Left lobe of liver (tissue), 2 donors: ENCODE measurements around the gene P4HTM. TPM values are rescaled to one million over a fixed set of nuclear protein-coding genes. Genes with fewer than 3 reads are reported as not detected.

Source experiments
- ATAC-seq: fragments of 200-7000 bp; cut with Tn5 transposase; one replicate; pipeline ENCODE4 v1.9.1; 2020; ENCODE audit warnings: mild to moderate bottlenecking, moderate library complexity
- DNase-seq: peaks from one replicate; pipeline ENCODE4 v3.0.0-alpha.2; 2020; ENCODE audit warnings: low spot score
- total RNA-seq: library from RNA; stranded (reverse); gene quantifications from one replicate; pipeline ENCODE4 v1.2.1, GENCODE V29; 2021
- donor health status: DM: no; HTN: no; CAD: no; lungs with moderate emphysema.
- donor health status: DM: no; HTN: yes; CAD: no.

P4HTM gene, protein sequence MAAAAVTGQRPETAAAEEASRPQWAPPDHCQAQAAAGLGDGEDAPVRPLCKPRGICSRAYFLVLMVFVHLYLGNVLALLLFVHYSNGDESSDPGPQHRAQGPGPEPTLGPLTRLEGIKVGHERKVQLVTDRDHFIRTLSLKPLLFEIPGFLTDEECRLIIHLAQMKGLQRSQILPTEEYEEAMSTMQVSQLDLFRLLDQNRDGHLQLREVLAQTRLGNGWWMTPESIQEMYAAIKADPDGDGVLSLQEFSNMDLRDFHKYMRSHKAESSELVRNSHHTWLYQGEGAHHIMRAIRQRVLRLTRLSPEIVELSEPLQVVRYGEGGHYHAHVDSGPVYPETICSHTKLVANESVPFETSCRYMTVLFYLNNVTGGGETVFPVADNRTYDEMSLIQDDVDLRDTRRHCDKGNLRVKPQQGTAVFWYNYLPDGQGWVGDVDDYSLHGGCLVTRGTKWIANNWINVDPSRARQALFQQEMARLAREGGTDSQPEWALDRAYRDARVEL
- total RNA-seq, result 13.7 TPM

- ATAC-seq, result peak; percentile 89
- DNase-seq, result peak; percentile 70
Observed at GRCh38 chr3:48989796-48990635, at the start of gene P4HTM. Gene P4HTM, plus strand, starts transcription at chr3:48990241. Its CDS starts 16 bp downstream, at chr3:48990257.

DNA sequence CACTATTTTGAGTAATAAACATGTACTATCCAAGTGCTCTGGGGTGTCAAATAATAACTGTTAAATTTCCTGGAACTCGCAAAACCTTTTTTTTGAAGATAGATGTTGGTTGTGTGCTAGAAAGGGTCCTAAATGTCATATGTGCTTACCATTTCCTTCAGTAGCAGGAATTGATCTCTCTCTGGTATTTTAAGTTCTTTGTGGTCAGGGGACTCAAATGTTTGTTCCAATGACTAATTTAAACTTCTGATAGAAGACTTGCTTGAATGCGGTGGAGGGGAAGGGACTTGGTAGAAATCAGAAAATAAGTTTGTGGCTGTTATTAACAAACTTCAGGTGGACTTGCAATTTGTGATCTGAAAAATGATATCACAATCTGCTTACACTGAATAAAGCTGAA is 44.6 kb upstream of the P4HTM start:
- no peak for DNase-seq
- no peak for ATAC-seq

- no peak for DNase-seq
- no peak for ATAC-seq
Observed at GRCh38 chr3:48945891-48946549, 44.0 kb upstream of the P4HTM start.

DNA sequence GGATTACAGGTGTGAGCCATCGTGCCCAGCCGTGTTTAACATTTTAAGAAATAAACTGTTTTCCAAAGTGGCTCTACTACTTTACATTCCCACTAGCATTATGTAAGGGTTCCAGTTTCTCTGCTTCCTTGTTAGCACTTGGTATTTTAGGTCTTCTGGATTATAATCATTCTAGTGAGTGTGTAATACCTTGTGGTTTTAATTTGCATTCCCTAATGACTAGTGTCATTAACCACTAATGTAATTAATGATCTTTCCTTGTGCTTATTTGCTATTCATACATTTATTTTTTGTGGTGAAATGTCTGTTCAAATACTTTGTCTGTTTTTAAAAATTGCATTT is 40.7 kb upstream of the P4HTM start:
- ATAC-seq, result no peak

DNA sequence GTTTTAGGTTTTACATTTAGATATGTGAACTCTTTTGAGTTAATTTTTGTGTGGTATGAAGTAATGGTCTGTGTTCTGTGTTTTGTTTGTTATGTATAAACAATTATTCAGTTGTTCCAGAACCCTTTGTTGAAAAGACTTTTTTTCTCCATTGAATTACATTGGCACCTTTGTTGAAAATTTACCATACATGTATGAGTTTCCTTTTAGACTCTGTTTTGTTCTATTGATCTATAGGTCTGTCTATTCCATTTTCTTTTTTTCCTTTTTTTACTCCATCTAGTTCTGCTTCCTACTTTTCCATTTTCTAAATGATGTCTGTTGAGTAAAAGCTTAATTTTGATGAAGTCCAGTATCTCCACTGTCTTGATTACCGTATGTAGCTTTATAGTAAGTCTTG is 40.0 kb upstream of the P4HTM start:
- ATAC-seq (no peak), DNase-seq (no peak)

More for the DNA sequence above, 40.7 kb upstream of the P4HTM start:
- no peak for DNase-seq

- no peak for ATAC-seq
Observed at GRCh38 chr3:48951764-48952163, 38.3 kb upstream of the P4HTM start.

GRCh38 chr3:48952510-48953118 is 37.4 kb upstream of the P4HTM start:
- ATAC-seq (peak; percentile 83), DNase-seq (no peak)

More at GRCh38 chr3:48951764-48952163, 38.3 kb upstream of the P4HTM start:
- DNase-seq, result no peak

GRCh38 chr3:48957006-48957705 is 32.9 kb upstream of the P4HTM start:
- ATAC-seq, result peak; percentile 81

DNA sequence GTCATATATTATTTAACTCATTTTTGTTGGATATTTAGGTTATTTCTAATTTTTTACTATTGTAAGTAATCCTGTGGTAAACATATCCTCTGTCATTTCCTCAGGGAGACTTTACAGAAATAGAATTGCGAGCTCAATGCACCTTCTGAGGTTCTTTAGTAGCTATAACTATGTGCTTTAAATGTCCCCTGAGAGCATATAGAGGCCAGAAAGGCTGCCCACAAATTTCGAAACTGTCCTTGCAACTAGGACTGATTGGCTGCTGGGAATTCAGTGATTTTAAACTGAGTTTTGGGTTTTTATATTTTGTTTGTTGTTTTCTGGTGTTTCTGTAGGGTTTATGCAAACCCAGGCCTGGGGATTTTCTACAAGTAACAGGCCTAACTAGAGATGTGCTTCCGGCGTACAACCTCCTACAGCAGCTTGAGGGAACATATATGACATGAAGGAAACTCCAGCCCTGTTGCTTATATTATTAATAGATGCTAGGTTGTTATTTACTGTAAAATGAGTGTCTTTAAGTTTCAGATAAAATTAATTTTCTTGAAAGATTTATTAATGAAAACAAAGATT is 29.1 kb upstream of the P4HTM start:
- DNase-seq (no peak), ATAC-seq (no peak)

More at GRCh38 chr3:48957006-48957705, 32.9 kb upstream of the P4HTM start:
- DNase-seq, result no peak

DNA sequence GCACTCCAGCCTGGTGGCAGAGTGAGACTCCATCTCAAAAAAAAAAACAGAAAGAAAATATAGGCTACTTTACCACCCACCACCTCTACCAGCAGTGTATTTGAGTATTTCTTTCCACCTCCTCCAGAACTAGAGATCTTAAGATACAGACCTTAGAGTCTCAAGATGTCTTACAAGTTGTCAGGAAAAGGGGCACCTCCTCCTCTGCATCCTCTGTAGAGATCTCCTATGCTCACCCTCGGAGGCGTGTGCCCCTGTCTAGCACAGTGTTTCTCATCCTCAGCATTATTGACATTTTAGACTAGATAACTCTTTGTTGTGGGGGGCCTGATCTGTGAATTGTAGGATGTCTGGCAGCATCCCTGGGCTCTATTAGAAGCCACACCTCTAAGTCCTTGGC is 27.7 kb upstream of the P4HTM start:
- DNase-seq, result no peak
- no peak for ATAC-seq

DNA sequence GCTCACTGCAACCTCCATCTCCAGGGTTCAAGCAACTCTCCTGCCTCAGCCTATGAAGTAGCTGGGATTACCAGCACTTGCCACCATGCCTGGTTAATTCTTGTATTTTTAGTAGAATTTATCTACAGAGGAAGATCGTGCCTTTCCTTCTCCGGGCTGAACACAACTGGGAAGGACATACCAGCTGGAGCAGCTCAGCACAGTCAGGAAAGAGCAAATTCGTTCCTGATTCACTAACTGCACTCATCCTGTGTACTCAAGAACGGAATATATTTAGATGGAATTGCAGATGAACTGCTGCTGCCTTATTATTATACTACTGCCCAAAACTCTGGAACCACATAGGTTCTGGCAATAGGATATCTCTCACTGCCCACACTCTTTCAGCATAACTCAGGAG is 27.1 kb upstream of the P4HTM start:
- DNase-seq (no peak), ATAC-seq (no peak)

GRCh38 chr3:48963591-48963990 is 26.4 kb upstream of the P4HTM start:
- ATAC-seq (no peak), DNase-seq (no peak)

GRCh38 chr3:48966367-48966766 is 23.7 kb upstream of the P4HTM start:
- no peak for ATAC-seq
- no peak for DNase-seq

DNA sequence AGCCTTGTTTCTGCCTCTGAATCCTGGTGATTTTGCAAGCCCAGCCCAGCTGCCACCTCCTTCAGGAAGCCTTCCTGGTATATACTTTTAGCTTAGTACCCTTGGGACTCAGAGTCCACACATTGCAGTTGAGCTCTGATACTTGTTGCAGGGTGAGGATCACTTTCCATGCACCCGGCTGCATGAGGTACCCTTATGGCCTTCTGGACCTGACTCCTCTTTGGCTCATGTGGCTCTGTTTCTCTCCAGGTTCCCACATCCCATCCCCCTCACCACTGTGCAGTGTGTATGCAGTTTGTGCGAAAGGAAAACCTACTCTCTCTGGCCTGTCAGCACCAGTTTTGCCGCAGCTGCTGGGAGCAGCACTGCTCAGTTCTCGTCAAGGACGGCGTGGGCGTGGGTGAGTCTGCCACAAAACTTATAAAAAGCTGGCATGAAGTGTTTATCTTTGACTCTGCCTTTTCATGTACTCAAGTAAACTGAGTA is 23.1 kb upstream of the P4HTM start:
- ATAC-seq, result no peak
- DNase-seq, result no peak

DNA sequence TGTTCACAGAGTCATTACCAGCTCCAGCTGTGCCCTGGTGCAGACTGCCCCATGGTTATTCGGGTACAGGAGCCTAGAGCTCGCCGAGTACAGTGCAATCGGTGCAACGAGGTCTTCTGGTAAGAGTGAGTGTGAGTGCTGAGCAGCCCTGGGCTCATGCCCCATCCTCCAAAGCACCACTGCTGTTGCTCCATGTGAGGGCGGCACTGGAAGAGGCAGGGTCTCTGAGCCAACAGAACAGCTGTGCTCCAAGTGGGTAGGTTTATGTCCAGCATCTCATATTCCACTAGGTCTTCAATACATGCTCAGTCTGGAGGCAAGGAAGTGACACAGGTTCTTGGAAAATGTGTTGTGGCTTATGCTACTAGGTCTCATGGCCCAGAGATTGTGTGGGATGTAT is 19.5 kb upstream of the P4HTM start:
- no peak for ATAC-seq

DNA sequence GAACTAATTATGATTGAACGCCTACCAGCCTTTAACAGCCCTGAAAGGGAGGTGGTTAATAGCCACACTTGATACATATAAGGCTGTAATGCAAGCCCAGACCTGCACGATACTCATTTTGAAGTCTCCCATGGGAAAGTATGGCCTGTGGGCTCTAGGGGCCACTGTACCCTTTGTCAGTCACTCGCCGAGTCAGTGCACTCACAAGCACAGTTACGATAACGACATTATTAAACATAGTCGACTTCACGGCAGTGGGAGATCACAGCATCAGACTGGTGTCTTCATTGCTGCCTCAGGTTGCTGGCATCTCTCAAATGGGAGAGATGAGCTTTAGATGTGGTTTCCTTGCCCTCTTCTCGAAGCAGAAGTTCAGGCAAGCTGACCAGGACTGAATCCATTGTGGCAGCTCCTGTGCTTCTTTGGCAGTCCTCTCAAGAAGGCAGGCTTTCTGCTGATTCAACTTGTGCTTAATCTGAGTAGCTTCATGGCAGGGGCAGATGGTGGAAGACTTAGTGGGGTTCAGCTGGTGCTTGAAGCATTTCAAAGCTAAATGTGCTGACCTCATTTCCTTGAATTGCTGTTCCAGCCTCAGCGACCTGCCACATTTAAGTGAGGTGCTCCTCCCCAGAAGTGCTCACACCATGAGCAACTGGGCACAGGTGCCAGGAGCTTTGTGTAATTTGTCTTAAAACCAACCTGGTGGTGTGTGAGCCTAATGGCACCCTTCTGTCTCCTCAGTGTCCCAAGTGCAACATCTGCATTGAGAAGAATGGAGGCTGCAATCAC is 15.8 kb upstream of the P4HTM start:
- no peak for DNase-seq
- ATAC-seq, result no peak

More for the DNA sequence above, 19.5 kb upstream of the P4HTM start:
- DNase-seq, result no peak

GRCh38 chr3:48979451-48979850 is 10.6 kb upstream of the P4HTM start:
- no peak for DNase-seq
- no peak for ATAC-seq

DNA sequence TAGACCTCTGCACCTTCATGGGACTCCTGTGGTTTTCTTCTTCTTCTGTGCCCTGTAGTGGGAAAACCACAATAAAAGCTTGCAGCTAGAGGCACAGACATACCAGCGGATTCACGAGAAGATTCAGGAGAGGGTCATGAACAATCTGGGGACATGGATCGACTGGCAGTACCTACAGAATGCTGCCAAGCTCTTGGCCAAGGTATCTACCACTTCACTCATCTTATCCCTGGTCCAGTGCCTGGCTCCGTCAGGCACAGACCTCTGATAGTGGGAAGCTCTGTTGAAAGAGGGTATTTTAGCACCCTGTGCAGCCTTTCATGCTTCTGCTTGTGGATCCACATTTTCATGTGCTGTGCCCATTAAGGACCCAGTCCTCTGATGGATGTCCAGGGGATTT is 9.7 kb upstream of the P4HTM start:
- ATAC-seq (no peak), DNase-seq (no peak)

- ATAC-seq, result no peak
- no peak for DNase-seq
Observed at GRCh38 chr3:48982016-48982415, 8.0 kb upstream of the P4HTM start.
